Ramos (cell line): Measurements from ENCODE around the gene CD300LB.

ENCODE experiments used
- in situ Hi-C: fragments of 300-500 bp; cut with MboI; formaldehyde crosslinking; loops from one replicate; pipeline ENCODE4 v1.14.3; 2022; ENCODE audit warnings: low sequenced_read_pairs; ENCODE audit not compliant: unreplicated experiment

CD300LB gene

DNA sequence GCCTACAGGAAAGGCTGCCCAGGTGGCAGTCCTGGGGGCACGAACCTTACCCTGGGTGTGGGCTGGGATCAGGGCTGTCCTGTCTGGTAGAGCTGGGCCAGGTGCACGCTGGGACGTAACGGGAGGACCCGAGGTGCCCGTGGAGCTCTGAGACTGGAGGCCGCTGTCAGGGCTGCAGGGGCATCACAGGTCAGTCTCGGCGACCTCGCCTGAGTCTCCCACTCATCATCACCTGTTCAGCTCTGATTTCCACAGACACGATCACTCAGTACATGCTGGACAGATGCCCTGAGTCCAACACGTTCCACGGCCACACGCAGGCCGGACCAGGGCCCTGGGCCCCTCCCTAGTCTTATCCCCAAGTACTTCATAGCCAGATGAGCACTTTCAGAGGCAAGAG is 19.3 kb upstream of the CD300LB start:
- in situ Hi-C loops, result no loop called here

GRCh38 chr17:74549343-74549742 is 18.1 kb upstream of the CD300LB start:
- in situ Hi-C loops, result no loop called here

- in situ Hi-C loops, result no loop called here
Observed at GRCh38 chr17:74547736-74548135, 16.5 kb upstream of the CD300LB start.

DNA sequence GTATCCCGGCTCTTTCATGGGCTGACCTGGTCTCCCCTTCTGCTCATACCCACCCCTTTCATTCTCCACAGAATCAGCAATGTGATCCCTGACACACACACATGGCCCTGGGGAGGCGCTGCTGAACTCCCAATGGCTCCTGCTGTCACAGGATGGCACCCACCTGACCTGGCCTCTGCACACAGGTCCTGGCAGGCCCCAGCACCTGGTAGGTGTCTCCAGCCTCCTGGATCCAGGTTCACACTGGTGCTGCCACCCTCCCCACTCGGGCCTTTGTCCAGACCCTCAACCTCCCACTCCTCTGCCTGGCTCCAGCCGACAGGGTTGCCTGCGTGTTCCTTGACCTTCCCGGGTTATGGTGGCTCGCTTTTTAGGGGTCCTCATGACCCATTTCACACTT is 16.0 kb upstream of the CD300LB start:
- in situ Hi-C loops, result no loop called here

GRCh38 chr17:74546586-74546985 is 15.3 kb upstream of the CD300LB start:
- in situ Hi-C loops, result no loop called here

DNA sequence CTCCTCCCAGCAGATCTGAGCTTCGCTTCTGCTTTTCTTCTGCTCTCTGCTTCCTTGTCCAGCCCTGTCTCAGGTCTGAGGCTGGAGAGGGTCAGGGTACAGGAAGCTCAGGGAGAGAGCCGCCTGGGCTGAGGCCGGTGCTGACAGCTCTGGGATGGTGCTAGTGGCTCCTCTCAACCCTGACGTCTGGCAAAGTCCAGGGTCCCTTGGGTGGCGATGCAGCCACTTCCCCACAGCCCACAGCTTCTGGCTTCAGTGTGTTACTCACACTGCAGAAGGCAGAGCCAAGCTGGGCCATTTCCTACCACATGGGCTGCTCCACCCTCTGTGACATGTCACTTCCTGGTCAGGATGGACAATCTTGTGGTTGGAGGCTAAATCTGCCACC is 14.6 kb upstream of the CD300LB start, which contains the start of gene CD300C:
CD300C (minus strand) TSS at position 273 of the 388 bp plus-strand sequence. CDS start 333 bp downstream, outside the sequence.
- in situ Hi-C loops, result no loop called here

- in situ Hi-C loops, result no loop called here
Observed at GRCh38 chr17:74544991-74545842, 13.9 kb upstream of the CD300LB start.

- in situ Hi-C loops, result no loop called here
Observed at GRCh38 chr17:74543891-74544760, 12.9 kb upstream of the CD300LB start.

- in situ Hi-C loops, result no loop called here
Observed at GRCh38 chr17:74543406-74543805, 12.1 kb upstream of the CD300LB start.

DNA sequence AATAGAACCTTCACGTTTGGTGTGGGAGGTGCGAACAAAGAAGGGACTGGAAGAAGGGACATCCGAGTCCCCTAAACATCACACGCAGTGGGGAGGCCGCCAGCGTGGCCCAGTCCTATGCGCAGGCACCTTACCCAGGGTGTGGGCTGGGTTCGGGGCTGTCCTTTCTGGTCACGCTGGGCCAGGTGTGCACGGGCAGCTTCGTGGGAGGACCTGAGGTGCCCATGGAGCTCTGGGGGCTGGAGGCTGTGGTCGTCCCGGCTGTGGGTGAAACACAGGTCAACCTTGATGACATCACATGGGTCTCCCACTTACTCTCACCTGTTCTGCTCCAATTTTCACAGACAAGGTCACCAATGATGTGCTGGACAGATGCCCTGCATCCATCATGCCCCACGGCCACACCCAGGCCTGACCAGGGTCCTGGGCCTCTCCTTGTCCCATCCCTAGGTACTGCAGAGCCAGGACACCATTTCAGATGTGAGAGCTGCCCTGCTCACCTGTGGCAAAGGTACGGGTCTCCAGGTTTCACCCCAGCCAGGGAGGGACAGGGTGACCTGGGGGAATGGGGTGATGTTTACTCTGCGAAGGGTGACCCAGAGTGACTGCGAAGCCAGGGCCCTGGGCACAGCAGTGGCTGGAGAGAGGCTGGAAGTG is 11.6 kb upstream of the CD300LB start:
- in situ Hi-C loops, result no loop called here

GRCh38 chr17:74542166-74542565 is 10.9 kb upstream of the CD300LB start:
- in situ Hi-C loops, result no loop called here

DNA sequence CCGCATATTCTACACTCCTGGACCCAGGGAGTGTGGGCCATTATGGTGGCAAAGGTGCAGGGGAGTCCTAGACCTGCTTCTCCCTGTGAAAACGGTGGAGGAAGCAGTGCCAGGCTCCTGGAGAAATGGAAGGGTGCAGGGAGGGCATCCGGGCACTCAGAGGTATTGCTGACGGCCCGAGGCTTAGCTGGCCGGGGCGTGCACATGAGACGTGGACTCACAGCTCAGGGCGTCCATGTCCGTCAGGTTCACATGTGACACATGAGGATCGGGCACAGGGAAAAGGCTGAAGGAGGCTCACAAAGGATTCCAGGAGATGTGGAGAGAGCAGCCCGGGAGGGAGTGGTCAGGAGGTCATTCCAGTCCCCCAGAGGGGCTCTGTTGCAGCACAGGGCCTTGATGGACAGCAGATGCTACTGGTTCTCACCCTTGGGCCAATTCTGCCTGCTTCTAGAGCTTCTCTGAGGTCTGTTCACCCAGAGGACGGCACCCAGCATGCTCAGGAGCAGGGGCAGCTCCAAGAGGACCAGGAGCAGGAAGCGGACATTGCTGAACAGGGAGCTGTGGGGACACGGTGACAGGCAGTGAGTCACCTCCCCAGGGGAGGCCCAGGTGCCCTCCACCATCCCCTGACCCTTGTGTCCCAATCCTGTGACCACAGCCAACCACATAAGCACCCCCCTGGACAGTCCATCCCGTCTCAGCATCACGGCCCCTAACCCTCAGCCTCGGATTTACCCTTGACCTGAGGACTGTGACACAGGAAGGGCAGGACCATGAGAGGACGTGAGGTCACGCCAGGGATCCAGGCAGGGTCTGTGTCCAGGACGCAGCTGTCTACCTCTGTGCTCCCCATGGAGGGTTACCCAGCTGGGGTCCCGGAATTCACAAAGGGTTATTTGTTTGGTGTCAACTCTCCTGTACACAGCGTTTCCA is 10.2 kb upstream of the CD300LB start:
- in situ Hi-C loops, result no loop called here

DNA sequence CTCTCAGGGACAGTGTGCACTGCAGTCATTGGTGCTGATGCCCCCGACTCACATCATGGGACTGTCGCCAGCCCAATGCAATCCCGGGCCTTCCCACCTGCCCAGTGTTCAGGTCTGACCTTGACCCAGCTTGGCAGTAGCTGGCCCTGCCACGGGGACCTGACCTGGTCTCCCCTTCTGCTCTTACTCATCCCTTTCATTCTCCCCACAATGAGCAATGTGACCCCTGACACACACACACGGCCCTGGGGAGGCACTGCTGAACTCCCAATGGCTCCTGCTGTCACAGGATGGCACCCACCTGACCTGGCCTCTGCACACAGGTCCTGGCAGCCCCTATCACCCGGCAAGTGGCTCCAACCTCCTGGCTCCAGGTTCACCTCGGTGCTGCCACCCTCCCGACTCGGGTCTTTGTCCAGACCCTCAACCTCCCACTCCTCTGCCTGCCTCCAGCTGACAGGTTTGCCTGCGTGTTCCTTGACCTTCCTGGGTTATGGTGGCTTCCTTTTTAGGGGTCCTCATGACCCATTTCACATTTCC is 8.1 kb upstream of the CD300LB start:
- in situ Hi-C loops, result no loop called here

GRCh38 chr17:74536890-74537289 is 5.6 kb upstream of the CD300LB start:
- in situ Hi-C loops, result no loop called here

DNA sequence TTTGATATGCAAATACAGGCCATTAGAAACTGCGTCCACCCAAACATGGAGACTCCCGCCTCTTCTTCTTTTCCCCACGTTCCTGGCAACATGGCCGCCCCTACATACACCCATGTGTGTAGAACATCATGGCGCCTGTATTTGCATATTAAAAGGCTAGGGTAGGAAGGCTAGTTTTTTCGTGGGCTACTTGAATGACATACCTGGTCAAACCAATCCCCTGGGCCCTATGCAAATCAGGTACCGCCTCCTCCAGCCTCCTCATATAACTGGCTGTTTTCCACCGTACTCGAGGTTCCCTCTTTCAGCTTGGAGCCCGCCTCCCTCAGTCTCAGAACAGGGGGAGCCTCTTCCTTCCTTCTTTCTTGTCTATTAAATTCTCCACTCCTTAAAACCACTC is 840 bp upstream of the CD300LB start:
- in situ Hi-C loops, result no loop called here

DNA sequence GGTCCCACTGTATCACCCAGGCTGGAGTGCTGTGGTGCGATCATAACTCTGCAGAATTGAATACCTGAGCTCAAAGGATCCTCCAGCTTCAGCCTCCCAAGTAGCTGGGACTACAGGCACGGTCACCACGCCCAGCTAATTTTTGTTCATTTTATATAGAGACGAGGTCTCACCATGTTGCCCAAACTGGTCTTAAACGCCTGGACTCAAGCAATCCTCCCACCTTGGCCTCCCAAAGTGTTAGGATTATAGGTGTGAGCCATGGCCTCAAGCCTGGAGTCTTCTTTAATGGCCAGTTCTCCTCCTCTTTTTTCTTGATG is 484 bp downstream of the CD300LB start:
- in situ Hi-C loops, result no loop called here

DNA sequence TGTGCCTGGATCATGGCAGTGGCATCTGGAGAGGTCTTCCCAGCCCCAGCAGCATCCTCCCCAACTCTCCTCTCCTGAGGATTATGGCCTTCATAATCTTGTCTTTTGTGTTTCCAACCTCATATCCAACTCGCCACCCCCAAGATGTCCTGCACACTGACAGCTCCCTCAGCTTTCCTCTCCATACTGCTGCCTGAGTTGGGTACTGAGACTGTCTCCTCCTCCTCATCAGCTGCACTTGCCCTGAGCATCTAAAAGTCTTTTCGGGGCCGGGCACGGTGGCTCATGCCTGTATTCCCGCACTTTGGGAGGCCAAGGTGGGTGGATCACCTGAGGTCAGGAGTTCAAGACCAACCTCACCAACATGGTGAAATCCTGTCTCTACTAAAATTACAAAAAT is 2.0 kb downstream of the CD300LB start:
- in situ Hi-C loops, result no loop called here

DNA sequence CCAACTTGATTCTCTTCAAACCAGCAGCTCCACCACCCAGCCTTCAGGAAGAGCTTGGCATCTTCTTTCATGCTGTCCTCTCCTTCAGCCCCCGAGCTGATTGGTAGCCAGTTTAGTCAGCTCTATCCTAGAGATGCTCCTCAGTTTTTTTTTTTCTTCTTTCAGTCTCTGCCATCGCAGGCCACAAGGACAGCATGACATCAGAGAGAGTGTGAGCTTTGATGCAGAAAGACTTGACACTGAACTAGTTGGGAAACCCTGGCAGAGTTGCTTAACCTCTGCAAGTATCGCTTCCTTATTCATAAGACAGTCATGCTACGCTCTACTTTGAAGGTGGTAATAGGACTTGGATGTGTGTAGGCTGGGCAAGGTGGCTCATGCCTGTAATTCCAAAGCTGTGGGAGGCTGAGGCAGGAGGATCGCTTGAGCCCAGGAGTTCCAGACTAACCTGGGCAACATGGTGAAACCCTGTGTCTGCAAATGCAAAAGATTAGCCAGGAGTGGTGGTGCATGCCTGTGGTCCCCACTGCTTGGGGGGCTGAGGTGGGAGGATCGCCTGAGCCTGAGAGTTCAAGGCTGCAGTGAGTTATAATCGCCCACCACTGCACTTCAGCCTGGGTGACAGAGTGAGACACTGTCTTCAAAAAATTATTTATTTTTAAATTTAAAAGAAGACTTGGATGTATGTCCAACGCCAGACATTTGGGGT is 2.6 kb downstream of the CD300LB start:
- in situ Hi-C loops, result no loop called here

DNA sequence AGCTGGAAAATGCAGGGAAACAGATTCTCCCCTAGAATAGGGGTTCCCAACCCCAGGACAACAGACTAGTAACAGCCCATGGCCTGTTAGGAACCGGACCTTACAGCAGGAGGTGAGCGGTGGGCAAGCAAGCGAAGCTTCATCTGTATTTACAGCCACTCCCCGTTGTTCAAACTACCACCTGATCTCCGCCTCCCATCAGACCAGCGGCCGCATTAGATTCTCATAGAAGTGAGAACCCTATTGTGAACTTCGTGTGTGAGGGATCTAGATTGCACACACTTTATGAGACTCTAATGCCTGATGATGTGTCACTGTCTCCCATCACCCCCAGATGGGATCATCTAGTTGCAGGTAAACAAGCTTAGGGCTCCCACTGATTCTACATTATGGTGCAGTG is 3.5 kb downstream of the CD300LB start:
- in situ Hi-C loops, result no loop called here
